Midbrain (tissue), 1 donor: ENCODE measurements around the gene ABHD12B.
"Not testable (repeated sequence)": the region's sequence is repeated elsewhere in the genome, so short reads cannot be mapped to it uniquely, and the experiment has no call there.

Experiments used
- DNase-seq: peaks from one replicate; lab custom pipeline; 2025; lab: John Stamatoyannopoulos, UW

The ABHD12B gene

GRCh38 chr14:50896421-50896820, 24.6 kb downstream of the ABHD12B start:
- DNase-seq: not testable (repeated sequence)

- DNase-seq: not testable (repeated sequence)
Observed at GRCh38 chr14:50897005-50897404, 25.2 kb downstream of the ABHD12B start.

- no peak for DNase-seq
Observed at GRCh38 chr14:50897658-50898175, 25.9 kb downstream of the ABHD12B start.

GRCh38 chr14:50901361-50901760, 29.5 kb downstream of the ABHD12B start:
- DNase-seq: no peak

- no peak for DNase-seq
Observed at GRCh38 chr14:50904719-50905118, 32.9 kb downstream of the ABHD12B start.

- peak; percentile 30 for DNase-seq
Observed at GRCh38 chr14:50906326-50907065, 34.6 kb downstream of the ABHD12B start.

GRCh38 chr14:50910495-50911420, 38.9 kb downstream of the ABHD12B start:
- no peak for DNase-seq

GRCh38 chr14:50917449-50917848, 45.6 kb downstream of the ABHD12B start:
- no peak for DNase-seq

- DNase-seq: not testable (repeated sequence)
Observed at GRCh38 chr14:50919524-50919923, 47.7 kb downstream of the ABHD12B start.

- DNase-seq: no peak
Observed at GRCh38 chr14:50920482-50921230, 48.8 kb downstream of the ABHD12B start.

- DNase-seq: no peak
Observed at GRCh38 chr14:50922803-50923202, 51.0 kb downstream of the ABHD12B start.

GRCh38 chr14:50924236-50924635, 52.4 kb downstream of the ABHD12B start:
- no peak for DNase-seq

- no peak for DNase-seq
Observed at GRCh38 chr14:50924843-50925242, 53.0 kb downstream of the ABHD12B start.

- no peak for DNase-seq
Observed at GRCh38 chr14:50926851-50927386, 55.1 kb downstream of the ABHD12B start.

GRCh38 chr14:50928002-50928635, 56.3 kb downstream of the ABHD12B start:
- DNase-seq: no peak

- no peak for DNase-seq
Observed at GRCh38 chr14:50929506-50929905, 57.7 kb downstream of the ABHD12B start.

GRCh38 chr14:50931559-50931958, 59.7 kb downstream of the ABHD12B start:
- DNase-seq: no peak

- no peak for DNase-seq
Observed at GRCh38 chr14:50932156-50932555, 60.3 kb downstream of the ABHD12B start.

- DNase-seq: no peak
Observed at GRCh38 chr14:50932592-50933495, 61.0 kb downstream of the ABHD12B start.
